Keratinocyte (primary cell): ENCODE results near the gene LRP1B. TPM values are rescaled to one million over a fixed set of nuclear protein-coding genes. Genes with fewer than 3 reads are reported as not detected.

ENCODE experiments used
- DNase-seq: peaks from one replicate; pipeline ENCODE4 v3.0.0-alpha.2; 2011; ENCODE audit warnings: low read depth, missing footprints, low spot score
- FAIRE-seq: peaks from 2 replicates; lab custom pipeline; 2011; peaks lifted over from hg19 to GRCh38; lab: Jason Lieb, UNC
- H2AFZ ChIP-seq: 2 replicates; pipeline ENCODE4 v1.6.0; 2012; ENCODE audit warnings: low read length, control low read depth, inconsistent platforms; ENCODE audit not compliant: control insufficient read depth
- H3K27ac ChIP-seq: 2 replicates; pipeline ENCODE4 v1.5.1; 2011; ENCODE audit warnings: low read length; ENCODE audit not compliant: control insufficient read depth, insufficient read depth
- H3K27me3 ChIP-seq: 3 replicates; pipeline ENCODE4 v1.6.0; 2011; ENCODE audit warnings: low read length; ENCODE audit not compliant: control insufficient read depth, insufficient read depth; ENCODE audit errors: extremely low read depth
- H3K36me3 ChIP-seq, 2 experiments: 2 replicates in 1 of 2; 3 replicates in 1 of 2; pipeline ENCODE4 v1.5.1; 2011; ENCODE audit warnings: low read length in 2 of 2, mild to moderate bottlenecking in 1 of 2; ENCODE audit not compliant: control insufficient read depth in 2 of 2, insufficient read depth in 2 of 2; ENCODE audit errors: extremely low read depth in 1 of 2
- H3K4me1 ChIP-seq: 3 replicates; pipeline ENCODE4 v1.5.1; 2011; ENCODE audit warnings: low read length; ENCODE audit not compliant: control insufficient read depth, insufficient read depth; ENCODE audit errors: extremely low read depth
- H3K4me2 ChIP-seq: 3 replicates; pipeline ENCODE4 v1.6.0; 2011; ENCODE audit warnings: low read depth, low read length; ENCODE audit not compliant: control insufficient read depth, insufficient read depth; ENCODE audit errors: extremely low read depth
- H3K4me3 ChIP-seq, 3 experiments: fragments of 200-600 bp in 1 of 3; sonication (generic) in 1 of 3; 2 replicates in 2 of 3; 3 replicates in 1 of 3; pipeline ENCODE4 v1.5.1; 2011 to 2016; ENCODE audit warnings: low read length in 3 of 3, mild to moderate bottlenecking in 3 of 3, control low read depth in 2 of 3, inconsistent platforms in 1 of 3, low read depth in 1 of 3, mixed read lengths in 1 of 3, mixed run types in 1 of 3, moderate library complexity in 1 of 3; ENCODE audit not compliant: control insufficient read depth in 2 of 3, insufficient read depth in 2 of 3; ENCODE audit errors: extremely low read depth in 1 of 3
- H3K79me2 ChIP-seq: 2 replicates; pipeline ENCODE4 v1.6.0; 2012; ENCODE audit warnings: low read length; ENCODE audit not compliant: control insufficient read depth, insufficient read depth
- H3K9ac ChIP-seq: 3 replicates; pipeline ENCODE4 v1.6.0; 2011; ENCODE audit warnings: low read length; ENCODE audit not compliant: control insufficient read depth, insufficient read depth; ENCODE audit errors: extremely low read depth
- H3K9me1 ChIP-seq: 3 replicates; pipeline ENCODE4 v1.6.0; 2011; ENCODE audit warnings: low read length; ENCODE audit not compliant: control insufficient read depth, insufficient read depth; ENCODE audit errors: extremely low read depth
- H3K9me3 ChIP-seq: 2 replicates; pipeline ENCODE4 v1.5.1; 2012; ENCODE audit warnings: low read depth, low read length; ENCODE audit not compliant: control insufficient read depth
- H4K20me1 ChIP-seq: 3 replicates; pipeline ENCODE4 v1.6.0; 2011; ENCODE audit warnings: low read length; ENCODE audit not compliant: control insufficient read depth, insufficient read depth; ENCODE audit errors: extremely low read depth
- CTCF ChIP-seq, 3 experiments: IDR thresholded peaks in 1 of 3; conservative IDR thresholded peaks in 1 of 3; optimal IDR thresholded peaks in 1 of 3; 2 replicates in 2 of 3; 3 replicates in 1 of 3; pipeline versions ENCODE3 to v1.5.1; 2011; ENCODE audit warnings: low read length in 3 of 3, mild to moderate bottlenecking in 3 of 3, moderate library complexity in 2 of 3, control low read depth in 1 of 3, inconsistent platforms in 1 of 3; ENCODE audit not compliant: insufficient read depth in 2 of 3; ENCODE audit errors: extremely low read depth in 1 of 3
- EZH2 ChIP-seq: IDR thresholded peaks from one replicate; pipeline ENCODE4 v1.6.1; 2012; ENCODE audit warnings: inconsistent platforms, mild to moderate bottlenecking, low read length, moderate library complexity
- dilution Hi-C: fragments of 300-500 bp; cut with MboI; formaldehyde crosslinking; loops from one replicate; pipeline ENCODE4 v1.7.0; 2020; ENCODE audit warnings: low sequenced_read_pairs; ENCODE audit not compliant: extremely low pct_ligation_motif_present
- polyA plus RNA-seq, 5 experiments: library from polyadenylated mRNA; depleted of rRNA in 3 of 5; stranded (reverse) in 3 of 5; stranded (forward) in 1 of 5; unstranded in 1 of 5; fragments of >200 nt; gene quantifications; 1 replicate in 1 of 5; 2 replicates in 3 of 5; 3 replicates in 1 of 5; pipeline versions ENCODE4 v1.2.1 to v1.2.3, GENCODE V29; 2011 to 2012; ENCODE audit warnings: missing spikeins in 2 of 5, low read depth in 1 of 5, low replicate concordance in 1 of 5

LRP1B gene
- polyA plus RNA-seq, 1 donor (not counting 4 experiments of a cell fraction or from before 2014, with no cell fraction given): not detected

- Histone ChIP-seq H2AFZ (no peak overlapping the region), H3K36me3 (no peaks in the 10 kb centered on the region), H3K4me2 (no peak overlapping the region), H4K20me1 (no peaks in the 10 kb centered on the region), H3K27me3 (no peaks in the 10 kb centered on the region), H3K4me1 (no peaks in the 10 kb centered on the region), H3K9me3 (no peaks in the 10 kb centered on the region), H3K79me2 (no peaks in the 10 kb centered on the region), H3K4me3 (no peak overlapping the region), H3K9me1 (no peaks in the 10 kb centered on the region), H3K9ac (no peak overlapping the region), H3K27ac (no peak overlapping the region)
- FAIRE-seq (no peak), DNase-seq (no peak)
- dilution Hi-C loops: no loop called here
- TF ChIP-seq EZH2 (no peak), CTCF (optimal IDR thresholded peaks at IDR 0.05 in 1 of 3, IDR thresholded peaks at IDR 0.05 in 1 of 3, conservative IDR thresholded peaks at IDR 0.05 in 1 of 3; ENCODE audit: extremely low read depth in 1 of 3, insufficient read depth in 2 of 3, low read length in 3 of 3) (no peak)
Observed at GRCh38 chr2:140770645-140771044, 1360.2 kb downstream of the LRP1B start.

DNA sequence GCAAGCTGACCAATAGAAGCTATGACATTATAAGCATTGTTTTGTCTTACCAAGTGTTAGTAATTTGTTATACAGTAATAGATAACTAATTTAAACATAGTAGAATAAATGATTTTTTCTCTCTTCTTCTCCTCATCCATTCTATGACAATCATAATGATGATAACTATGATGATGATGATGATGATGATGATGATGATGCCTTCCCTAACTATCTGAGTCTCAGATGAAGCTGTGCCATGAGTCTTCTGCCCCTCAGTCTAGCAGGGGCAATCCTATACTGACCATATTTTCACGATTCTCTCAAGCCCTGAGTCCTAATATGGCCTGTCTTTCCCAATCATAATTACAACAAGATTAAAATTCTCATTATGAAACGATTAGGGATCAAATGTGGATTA is 1369.0 kb downstream of the LRP1B start:
- DNase-seq (no peak), FAIRE-seq (no peak)
- no peak overlapping the region for H2AFZ ChIP-seq
- H3K4me1 ChIP-seq: no peaks in the 10 kb centered on the region
- no peak overlapping the region for H3K4me2 ChIP-seq
- no peaks in the 10 kb centered on the region for H4K20me1 ChIP-seq
- H3K27me3 ChIP-seq: no peaks in the 10 kb centered on the region
- no peak overlapping the region for H3K4me3 ChIP-seq
- no peak overlapping the region for H3K9ac ChIP-seq
- no peaks in the 10 kb centered on the region for H3K9me1 ChIP-seq
- H3K9me3 ChIP-seq: no peaks in the 10 kb centered on the region
- TF ChIP-seq EZH2: no peak
- no peak for TF ChIP-seq CTCF (optimal IDR thresholded peaks at IDR 0.05 in 1 of 3, IDR thresholded peaks at IDR 0.05 in 1 of 3, conservative IDR thresholded peaks at IDR 0.05 in 1 of 3; ENCODE audit: extremely low read depth in 1 of 3, insufficient read depth in 2 of 3, low read length in 3 of 3)
- H3K27ac ChIP-seq: no peak overlapping the region
- H3K79me2 ChIP-seq: no peaks in the 10 kb centered on the region
- dilution Hi-C loops: no loop called here
- no peaks in the 10 kb centered on the region for H3K36me3 ChIP-seq
